Measurements from ENCODE around the gene CKAP5. TPM values are rescaled to one million over a fixed set of nuclear protein-coding genes. Genes with fewer than 3 reads are reported as not detected.

Gene CKAP5
- total RNA-seq, 4 donors from 2014 or later = 27.2 to 37.0 (median 31.6) TPM

DNA sequence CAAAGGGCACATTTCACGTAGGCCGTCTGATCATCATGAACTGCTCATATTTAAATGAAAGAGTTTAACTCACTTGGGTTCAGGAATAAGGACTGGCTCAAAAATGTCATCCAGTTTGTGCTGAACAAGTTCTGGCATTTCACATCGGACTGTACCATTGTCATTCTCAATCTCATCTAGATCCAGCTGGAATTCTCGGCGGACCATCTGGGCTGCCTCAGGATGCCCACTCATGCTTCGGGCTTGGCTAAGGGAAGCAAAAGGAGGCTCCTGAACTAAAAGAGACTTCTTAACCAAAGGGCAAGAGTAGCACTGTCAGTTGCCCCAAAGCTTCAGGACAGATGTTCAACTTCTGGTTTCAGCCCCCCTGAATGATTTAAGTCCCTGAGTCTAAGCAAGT is 86.9 kb downstream of the CKAP5 start:
- no peak for DNase-seq (ENCODE audit: low spot score)
- ATAC-seq (ENCODE audit: low FRiP score) = no peak
- TF ChIP-seq, protein P1, sequence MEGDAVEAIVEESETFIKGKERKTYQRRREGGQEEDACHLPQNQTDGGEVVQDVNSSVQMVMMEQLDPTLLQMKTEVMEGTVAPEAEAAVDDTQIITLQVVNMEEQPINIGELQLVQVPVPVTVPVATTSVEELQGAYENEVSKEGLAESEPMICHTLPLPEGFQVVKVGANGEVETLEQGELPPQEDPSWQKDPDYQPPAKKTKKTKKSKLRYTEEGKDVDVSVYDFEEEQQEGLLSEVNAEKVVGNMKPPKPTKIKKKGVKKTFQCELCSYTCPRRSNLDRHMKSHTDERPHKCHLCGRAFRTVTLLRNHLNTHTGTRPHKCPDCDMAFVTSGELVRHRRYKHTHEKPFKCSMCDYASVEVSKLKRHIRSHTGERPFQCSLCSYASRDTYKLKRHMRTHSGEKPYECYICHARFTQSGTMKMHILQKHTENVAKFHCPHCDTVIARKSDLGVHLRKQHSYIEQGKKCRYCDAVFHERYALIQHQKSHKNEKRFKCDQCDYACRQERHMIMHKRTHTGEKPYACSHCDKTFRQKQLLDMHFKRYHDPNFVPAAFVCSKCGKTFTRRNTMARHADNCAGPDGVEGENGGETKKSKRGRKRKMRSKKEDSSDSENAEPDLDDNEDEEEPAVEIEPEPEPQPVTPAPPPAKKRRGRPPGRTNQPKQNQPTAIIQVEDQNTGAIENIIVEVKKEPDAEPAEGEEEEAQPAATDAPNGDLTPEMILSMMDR (IDR thresholded peaks at IDR 0.05) = no peak

DNA sequence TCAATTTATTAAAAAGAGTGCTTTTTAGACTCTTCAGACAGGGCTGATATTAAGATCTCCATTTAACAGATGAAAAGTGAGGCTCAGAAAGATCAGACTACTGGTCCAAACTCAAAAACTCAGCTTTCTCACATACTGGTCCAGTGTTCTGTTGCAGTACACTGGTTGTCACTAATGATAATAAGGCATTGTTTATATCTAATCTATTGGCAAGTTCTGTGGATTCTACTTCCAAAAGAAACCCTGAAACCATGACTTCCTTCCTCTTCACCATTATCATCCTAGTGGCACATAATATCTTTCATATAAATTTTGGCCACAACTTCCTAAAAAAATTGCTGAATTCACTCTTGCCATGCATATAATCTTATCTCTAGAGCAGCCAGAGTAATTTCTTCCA is 90.1 kb downstream of the CKAP5 start:
- ATAC-seq (ENCODE audit: low FRiP score) (no peak), DNase-seq (ENCODE audit: low spot score) (no peak)
- TF ChIP-seq, protein P1 (IDR thresholded peaks at IDR 0.05) = no peak

DNA sequence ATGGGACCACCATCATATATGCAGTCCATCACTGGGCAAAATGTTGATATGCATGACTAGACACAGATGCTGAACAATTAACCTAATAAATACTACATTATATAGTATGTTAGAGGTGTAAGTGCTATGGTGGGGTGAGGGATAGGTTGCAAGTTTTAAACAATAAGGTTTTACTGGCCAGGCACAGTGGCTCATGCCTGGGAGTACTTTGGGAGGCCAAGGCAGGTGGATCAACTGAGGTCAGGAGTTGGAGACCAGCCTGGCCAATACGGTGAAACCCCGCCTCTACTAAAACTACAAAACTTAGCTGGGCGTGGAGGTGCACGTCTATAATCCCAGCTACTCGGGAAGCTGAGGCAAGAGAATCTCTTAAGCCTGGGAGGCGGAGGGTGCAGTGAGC is 98.9 kb downstream of the CKAP5 start:
- ATAC-seq (ENCODE audit: low FRiP score) (no peak), DNase-seq (ENCODE audit: low spot score) (no peak)
- TF ChIP-seq, protein P1 (IDR thresholded peaks at IDR 0.05) = no peak

DNA sequence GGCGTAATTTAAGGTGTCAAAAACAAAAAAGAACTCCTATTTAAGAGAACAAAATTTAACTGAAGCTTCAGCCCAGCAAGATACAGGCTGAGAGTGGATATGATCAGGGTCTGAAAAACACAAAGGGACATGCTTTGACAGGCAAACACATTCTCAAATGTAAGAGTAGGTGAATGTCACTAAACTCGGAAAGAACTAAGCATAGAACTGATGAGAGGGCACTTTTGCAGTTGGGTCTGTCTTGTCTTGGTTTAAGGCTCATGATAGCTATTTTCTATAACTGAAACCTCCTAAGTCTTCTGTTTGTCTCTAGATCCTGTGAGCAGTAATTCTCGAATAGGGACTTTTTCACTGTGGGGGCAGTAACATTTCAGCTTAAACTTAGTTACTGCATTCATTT is 100.1 kb downstream of the CKAP5 start:
- ATAC-seq (ENCODE audit: low FRiP score) (no peak), DNase-seq (ENCODE audit: low spot score) (no peak)
- TF ChIP-seq, protein P1 (IDR thresholded peaks at IDR 0.05) = no peak

DNA sequence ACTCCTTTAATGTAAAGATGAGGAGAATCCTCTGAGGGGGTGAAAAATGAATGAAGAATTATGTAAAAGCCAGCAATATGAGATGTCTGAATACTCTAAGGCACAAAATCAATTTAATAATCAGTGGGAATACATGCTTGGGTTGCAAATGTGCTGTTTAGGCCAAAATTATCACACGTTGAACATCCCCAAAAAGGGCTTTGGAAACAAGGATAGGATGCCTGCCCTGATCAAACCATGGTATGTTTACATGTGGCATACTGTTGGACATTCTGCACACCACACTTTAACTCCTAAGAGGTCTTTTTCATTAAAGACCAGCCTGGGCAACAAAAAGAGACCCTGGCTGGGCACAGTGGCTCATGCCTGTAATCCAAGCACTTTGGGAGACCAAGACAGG is 100.8 kb downstream of the CKAP5 start:
- no peak for DNase-seq (ENCODE audit: low spot score)
- TF ChIP-seq, protein P1 (IDR thresholded peaks at IDR 0.05) = no peak
- no peak for ATAC-seq (ENCODE audit: low FRiP score)

DNA sequence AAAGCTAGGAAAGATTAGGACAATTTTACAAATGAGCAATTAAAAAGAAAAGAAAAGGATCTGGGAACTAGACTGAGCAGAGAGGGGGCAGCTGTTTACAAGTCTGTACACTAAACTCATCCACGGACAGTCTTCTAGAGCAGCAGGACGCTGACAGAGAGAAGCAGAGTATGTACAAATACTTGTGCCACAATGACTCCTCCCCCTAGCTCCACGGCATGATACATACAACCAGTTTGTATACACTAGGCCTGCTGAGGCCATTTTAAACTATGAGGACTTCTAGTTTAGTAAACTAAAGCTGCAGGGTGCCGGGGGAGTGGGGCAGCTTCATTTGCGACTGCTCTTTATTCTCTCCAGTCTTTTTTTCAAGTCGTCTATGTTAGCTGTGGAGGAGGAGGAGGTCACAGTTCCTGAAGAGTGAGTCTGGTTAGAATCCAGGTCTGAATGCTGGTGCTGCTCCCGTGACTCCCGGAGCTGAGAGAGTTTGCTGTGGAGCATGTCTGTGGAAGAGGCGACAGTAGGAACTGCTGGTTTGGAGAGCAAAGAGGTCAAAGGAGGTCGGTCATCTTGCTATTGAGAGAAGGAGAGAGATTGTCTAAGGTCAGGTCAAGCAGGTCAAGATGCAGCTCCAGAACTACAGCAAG is 102.3 kb downstream of the CKAP5 start:
- TF ChIP-seq, protein P1 (IDR thresholded peaks at IDR 0.05) = no peak
- ATAC-seq (ENCODE audit: low FRiP score) = no peak
- no peak for DNase-seq (ENCODE audit: low spot score)

DNA sequence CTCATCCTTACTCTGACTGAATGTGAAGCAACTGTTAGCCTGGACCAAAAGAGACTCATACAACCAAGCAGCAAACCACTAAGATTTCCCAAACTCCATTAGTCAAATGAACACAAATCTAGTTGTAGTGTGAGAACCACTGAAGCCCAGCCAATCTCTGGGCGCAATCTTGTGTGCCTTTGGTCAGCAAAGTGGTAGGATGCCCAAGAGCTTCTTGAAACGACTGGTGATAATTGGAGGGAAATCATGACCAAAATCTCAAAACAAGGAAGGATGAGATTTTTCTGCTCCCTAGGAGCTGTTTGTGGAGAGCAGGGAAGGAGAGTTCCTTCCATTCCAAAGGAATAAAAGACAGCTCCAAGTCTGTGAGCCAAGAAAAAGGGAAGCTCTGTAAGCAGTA is 103.0 kb downstream of the CKAP5 start:
- TF ChIP-seq, protein P1 (IDR thresholded peaks at IDR 0.05) = no peak
- ATAC-seq (ENCODE audit: low FRiP score) (no peak), DNase-seq (ENCODE audit: low spot score) (no peak)
